HTR-8/SVneo (cell line): ENCODE measurements around the gene ZNF532.

Source experiments
- DNase-seq: peaks from one replicate; pipeline ENCODE4 v3.0.0; 2011; ENCODE audit warnings: low spot score, mixed read lengths; ENCODE audit not compliant: insufficient read length
- FAIRE-seq: peaks from 2 replicates; lab custom pipeline; 2011; peaks lifted over from hg19 to GRCh38; lab: Jason Lieb, UNC

The ZNF532 gene

DNA sequence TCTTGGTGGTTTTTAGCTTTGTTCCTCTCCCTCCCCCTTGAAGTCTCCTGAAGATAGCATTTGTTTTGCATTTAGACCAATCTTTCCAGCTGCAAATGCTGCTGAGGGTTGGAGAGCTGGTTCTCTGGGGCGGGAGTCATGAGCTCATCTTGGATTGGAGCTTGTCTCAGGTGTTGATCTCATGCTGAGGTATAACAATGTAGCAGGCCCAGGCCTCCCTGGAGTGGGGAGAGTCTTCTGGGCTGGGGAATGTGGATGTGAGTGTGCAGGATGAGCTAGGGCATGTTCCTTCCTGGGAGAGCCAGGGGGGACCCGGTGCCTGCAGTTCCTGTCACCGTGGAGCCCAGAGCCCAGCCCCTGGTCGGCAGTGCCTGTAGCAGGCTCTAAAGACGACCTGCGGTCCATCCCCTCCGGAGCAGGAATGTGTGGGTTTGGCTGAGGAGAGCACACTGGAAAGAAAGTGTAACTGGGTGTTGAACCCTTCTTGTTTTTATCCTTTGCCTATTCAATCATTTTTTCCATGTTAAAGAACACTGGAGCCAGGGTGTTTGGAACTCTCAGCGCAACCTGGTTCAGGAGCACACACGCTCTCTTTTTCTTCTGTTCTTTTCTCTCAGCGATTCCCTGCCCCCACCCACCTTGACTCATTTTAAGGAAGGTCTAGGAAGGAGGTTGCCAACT is 2.7 kb downstream of the ZNF532 start:
- no peak for DNase-seq
- FAIRE-seq, result no peak

DNA sequence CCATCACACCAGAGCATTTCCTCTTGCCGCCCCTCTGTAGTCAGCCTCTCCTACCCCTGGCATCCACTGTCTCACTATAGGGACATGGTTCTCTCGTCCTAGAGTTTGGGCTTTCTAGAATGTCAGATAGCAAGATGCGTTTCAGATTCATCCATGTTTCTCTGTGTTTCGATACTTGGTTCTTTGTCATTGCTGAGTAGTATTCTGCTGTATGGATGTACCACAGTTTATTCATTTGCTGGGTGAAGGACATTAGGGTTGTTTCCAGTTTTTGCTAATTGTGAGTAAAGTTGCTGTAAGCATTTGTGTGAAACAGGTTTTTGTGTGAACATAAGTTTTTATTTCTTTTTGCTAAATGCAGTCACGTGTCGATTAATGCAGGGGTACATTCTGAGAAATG is 3.8 kb downstream of the ZNF532 start:
- DNase-seq (no peak), FAIRE-seq (no peak)

DNA sequence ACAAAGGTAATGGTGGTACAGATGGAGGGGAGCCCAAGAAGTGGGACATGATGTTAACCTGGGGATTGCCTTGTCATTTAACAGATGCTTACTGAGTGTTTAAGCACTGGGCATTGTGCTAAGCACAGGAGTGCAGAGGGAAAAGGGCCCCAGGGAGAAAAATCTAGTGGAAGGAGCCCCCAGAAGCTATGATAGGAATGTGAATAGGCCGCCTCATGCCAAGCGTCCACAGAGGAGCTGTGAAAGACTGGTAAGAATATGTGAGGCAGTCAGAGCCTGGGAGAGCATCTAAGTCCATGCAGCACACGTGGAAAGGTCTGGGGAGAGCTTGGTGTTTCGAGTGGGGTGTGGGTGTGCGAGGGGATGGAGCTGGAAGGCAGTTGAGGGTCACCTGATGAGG is 5.5 kb downstream of the ZNF532 start:
- DNase-seq (peak; percentile 60), FAIRE-seq (no peak)

DNA sequence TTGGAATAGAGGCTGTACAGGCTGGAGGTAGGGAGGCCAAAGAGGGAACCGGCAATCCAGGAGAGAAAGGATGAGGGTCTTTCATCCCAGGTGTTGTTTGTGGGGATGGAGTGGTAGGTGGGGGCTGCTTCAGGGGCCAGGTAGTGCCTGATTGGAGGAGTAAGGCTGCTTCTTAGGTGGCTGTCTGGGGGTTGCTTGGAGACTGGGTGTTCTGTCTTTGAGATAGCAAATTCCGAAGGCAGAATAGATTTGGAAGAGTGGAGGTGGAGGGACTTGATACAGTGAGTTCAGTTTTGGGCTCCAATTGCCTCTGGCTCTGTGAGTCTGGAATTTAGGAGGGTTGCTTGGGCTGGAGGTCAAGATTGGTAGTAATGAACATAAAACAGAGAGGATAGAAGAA is 5.9 kb downstream of the ZNF532 start:
- FAIRE-seq (no peak), DNase-seq (no peak)

DNA sequence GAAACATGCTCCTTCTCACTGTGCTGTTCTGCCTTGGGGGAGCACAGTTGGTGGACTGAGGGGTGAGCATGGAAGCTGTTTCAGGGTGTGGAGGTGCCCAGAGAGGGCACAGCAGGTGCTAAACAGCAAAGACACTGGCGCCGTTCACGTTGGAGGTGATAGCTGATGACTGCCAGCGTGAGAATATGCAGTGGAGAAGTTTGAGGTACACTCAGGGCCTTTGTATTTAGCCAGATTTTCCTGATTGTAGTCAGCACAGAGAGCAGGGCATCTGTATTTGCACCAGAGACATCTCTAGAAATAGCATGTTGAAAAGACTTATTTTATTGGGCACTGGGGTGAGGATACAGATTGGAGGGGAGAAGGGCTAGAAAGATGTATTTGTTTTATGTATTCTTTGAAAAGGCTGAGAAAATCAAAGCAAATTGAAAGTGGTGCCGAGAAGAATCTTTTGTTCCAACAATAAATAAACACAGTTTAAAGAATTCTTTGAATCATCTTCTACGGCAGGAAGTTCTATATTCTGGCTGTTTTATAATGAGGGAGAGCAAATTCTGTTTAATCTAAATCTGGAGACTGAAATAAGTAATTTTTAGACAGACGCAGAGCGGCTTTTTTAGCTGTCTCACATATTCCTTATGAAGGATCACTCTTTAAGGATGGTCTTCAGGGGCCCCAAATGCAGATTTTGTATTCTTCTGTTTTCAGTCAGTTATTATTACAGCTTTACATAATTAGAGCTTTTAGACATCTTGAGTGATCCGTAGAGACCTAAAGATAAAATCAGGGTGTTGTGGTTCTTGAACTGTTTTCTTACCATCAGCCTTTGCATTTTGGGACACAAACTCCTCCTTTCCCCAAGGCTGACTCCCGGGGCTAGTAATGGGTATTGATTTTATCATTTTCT is 7.1 kb downstream of the ZNF532 start:
- FAIRE-seq, result no peak
- no peak for DNase-seq

DNA sequence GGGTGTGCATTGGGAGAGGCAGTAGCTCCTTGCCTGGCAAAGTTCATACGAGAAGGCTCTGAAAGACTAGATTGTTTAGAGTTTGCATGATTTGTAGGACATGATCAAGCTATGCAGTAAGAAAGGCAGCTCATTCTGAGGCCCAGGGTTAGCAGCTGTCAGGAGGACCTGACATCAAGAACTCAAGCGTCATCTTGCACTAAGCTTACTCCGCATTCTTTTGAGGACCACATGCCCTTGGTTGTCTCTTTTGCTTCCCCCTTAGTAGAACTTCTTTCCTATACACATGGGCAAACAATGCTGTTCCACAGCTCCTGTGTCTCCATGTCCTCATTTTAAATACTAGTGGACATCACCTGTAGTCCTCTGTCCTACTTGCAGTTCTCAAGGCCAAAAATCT is 14.0 kb downstream of the ZNF532 start:
- FAIRE-seq (no peak), DNase-seq (no peak)

DNA sequence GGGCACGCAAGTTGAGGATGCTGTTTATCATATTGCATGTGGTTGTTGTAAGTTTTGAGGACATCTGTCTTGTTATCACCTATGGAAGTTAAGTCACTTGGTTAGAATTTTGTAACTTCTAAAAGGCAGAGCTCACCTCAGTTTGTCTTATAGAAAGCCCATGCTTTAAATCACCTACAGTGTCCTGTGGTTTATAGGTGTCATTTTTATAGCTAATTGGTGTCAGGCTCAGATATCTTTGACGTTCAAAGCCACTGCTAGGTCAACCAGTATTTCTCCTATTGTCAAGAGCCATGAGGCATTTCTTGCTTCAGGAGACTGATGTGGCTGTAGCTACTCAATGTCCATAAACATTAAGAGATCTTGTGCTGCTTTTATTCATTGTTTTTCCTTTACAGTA is 16.8 kb downstream of the ZNF532 start:
- no peak for FAIRE-seq
- DNase-seq, result no peak

DNA sequence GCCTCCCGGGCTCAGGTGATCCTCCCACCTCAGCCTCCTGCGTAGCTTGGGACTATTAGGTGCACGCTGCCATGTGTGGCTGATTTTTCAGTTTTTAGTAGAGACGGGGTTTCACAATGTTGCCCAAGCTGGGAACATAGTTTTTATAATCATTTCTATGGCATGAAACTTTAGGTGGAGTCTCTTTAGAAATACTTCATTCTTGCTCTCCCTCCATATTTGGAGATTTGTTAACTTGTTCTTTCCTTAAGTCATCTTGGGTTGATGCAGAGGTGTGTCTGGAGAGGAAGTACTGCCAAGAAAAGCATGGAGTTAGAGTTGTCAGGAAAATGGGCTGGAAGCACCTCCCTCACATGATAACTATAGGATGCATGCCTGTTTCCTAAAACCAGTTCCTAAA is 17.4 kb downstream of the ZNF532 start:
- DNase-seq, result no peak
- FAIRE-seq, result no peak

DNA sequence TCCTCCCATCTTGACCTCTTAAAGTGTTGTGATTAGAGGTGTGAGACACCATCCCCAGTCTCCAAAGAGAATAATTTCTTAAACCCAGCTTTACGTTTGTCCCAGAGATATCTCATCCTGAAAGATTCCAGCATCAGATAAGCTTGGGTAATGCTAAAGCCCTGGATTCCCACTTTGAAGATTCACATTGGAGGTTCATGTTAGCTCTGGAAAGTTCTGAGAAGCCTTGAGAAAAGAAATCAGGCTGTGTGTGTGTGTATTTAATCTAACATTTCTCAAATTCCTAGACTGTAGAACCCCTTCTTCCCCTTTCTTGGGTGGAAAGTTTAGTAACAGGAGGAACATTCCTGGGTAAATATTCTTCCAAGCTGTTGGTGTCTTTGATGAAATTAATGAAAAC is 18.0 kb downstream of the ZNF532 start:
- DNase-seq, result no peak
- no peak for FAIRE-seq

DNA sequence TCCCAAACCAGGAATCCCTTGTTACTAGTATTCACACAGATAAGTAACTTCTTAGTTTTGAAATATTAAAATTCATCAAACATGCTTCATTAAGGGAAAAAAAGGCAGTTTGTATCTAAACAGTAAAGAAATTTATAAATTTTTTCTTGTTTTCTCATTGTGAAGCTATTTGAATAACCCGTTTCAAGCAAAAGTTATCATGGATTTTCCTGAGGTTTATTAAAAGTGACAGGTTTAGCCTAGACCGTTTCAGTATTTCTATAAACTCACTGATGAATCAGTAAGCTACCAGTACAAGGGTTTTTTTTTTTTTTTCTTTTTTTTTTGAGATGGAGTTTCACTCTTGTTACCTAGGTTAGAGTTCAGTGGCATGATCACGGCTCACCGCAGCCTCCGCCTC is 20.0 kb downstream of the ZNF532 start:
- DNase-seq, result no peak
- no peak for FAIRE-seq

DNA sequence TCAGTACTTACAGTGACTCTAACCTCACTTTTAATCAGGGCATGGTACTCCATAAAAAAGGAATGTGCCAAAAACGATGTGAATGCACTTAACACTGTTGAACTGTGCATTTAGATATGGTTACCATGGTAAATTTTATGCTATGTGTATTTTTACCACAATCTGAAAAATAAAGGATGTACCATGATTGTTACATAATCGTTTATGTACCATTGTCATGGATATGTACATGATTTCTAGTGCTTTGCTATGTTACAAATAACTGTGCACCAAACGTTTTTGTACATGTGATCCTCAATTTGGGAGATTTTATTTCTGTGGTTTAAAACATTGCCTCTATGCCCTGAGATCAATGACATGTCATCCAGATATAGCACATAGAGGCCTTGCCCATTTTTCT is 21.8 kb downstream of the ZNF532 start:
- no peak for FAIRE-seq
- DNase-seq, result no peak

DNA sequence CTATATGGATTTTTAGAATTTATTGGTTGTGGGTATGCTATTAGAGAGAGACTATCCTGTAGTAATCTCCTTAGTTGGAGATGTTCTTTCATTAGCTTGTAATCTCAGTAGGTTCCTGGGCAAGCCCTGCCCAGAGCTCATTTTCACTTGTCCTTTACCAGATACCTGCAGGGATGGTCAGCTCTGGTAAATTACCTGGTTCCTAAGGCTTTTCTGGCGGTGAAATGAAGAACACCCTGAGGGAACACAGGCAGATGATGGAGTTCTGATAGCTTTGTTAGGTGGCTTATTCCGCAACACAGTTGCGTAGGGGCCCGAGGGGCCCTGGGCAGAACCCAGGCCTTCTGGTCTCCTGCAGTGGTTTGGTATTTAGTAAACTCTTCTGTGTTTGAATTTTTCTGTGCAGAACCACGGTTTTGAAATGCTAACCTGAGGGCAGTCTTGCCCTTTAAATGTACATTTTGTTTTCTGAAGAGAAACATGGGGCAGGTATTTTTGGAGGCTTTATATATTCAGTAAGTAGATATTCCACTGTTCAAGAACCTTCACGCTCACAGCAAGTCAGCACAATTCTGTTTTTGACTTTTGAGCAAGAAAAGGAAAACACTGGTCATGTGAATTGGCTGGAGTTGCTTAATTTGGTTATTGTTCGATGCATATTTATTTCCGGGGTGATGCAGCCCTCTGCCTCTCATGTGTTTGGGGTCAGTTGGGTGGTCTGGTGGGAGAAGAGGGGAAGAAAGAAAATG is 22.4 kb downstream of the ZNF532 start:
- DNase-seq (no peak), FAIRE-seq (no peak)

DNA sequence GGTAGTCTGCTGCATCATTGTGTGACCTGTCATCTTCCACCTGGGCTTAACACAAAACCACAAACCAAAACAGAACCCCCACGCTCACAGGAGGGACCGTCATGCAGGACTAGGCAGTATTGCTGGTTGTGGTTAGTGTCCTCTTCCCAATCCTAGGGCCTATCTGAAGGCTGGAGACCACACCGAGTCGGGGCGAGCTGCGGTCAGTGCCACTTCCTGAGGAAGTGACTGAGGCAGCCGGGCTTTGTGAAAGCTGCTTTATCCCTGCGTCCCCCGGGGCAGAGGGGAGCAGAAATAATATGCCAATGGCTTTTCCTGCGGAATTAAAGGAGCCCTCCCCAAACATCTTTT is 22.9 kb downstream of the ZNF532 start:
- FAIRE-seq (peak; percentile 85), DNase-seq (peak; percentile 75)

DNA sequence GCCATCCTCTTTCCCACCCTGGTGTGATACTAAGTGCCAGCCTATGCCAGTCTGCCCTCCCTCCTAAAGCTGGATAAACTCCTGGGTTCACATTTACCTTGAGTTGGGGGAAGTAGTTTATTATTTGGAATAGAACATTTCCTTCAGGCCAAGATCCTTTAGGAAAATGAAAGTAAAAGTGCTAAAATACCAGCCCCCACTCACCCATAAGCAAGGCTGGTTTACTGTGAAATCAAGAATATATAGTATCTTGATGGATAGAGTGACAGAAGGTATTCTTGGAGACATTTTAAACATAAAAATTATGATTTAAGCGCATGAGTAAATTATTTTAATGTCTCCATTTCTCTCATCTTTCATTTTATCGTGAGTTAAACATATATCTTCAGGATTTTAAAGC is 27.1 kb downstream of the ZNF532 start:
- no peak for FAIRE-seq
- DNase-seq, result no peak

DNA sequence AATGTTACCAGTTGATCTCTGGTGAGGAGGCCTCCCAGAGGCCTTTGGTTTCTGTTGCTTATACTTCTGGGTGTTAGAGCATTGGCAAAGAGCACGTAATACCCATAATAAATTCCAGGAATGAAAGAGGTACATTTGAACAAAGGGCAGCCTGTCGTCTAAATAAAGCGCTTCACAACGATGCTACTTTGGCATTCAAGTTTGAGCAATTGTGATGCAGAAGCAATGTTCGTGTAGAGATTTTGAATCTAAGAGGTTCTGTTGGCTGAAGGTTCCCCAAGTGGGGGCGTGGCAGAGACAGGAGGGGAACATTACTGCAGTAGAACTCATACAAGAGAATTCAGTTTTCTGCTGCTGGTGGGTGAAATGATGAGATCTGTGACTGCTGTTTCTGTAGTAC is 27.8 kb downstream of the ZNF532 start:
- DNase-seq (no peak), FAIRE-seq (no peak)

DNA sequence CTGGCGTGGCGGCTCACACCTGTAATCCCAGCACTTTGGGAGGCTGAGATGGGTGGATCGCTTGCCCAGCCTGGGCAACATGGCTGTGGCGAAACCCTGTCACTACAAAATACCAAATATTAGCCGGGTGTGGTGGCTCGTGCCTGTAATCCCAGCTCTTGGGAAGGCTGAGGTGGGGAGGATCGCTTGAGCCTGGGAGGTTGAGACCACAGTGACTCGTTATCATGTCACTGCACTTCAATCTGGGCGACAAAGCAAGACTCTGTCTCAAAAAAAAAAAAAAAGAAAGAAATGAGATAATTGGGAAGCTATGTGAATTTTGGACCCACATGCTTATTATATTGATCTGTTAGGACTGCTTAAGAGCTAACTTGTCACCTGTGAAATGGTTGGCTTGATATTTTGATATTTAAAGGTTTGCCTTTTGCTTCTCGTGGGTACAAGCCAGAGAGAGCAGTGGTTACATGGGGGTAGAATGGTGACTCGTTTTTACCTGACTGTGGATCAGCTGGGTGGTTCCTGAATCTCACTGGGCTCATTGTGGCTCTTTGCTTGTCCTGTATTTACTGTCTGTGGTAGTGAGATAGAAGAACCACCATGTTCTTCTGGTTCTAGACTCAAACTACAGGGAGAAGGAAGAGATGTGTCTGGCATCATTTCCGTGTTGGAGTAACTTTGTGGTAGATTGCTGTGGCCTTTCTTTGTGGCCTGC is 28.9 kb downstream of the ZNF532 start:
- FAIRE-seq (no peak), DNase-seq (no peak)

DNA sequence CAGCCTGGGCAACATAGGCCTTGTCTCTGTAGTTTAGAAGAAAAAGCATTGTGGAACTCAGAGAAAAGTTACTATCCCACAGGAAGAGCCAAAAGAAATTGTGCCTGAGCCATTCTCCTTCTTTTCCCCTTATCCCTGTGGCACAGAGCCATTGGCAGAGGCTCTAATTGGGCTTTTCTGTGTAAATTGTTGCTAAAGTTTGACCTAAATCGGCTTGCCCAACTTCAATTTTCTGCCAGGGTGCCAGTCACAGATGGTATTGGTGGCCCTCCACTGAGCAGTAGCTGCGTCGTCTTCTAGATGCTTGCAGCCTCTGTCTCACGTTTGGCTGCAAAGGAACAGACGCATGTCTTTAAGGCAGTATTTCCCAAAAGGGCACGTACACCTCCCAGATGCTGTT is 30.3 kb downstream of the ZNF532 start:
- no peak for FAIRE-seq
- no peak for DNase-seq

DNA sequence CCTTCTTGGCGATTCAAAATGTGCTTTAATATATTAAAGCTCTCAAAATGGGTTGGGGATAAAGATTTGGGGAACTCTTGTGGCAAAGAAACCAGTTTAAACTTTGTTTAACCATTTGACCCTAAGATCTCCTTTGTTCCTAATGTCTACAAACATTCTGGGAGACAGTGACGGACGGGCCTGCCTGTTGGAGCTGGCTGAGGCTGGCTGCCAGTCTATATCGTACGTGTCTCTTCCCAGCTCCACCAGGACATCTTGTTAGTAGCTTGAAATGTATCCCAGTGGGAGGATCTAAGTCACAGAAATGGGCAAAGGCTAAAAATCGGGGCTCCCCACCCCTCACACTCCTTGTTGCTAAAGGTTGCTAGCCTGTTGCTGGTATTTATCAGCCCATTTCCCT is 30.7 kb downstream of the ZNF532 start:
- no peak for DNase-seq
- no peak for FAIRE-seq

DNA sequence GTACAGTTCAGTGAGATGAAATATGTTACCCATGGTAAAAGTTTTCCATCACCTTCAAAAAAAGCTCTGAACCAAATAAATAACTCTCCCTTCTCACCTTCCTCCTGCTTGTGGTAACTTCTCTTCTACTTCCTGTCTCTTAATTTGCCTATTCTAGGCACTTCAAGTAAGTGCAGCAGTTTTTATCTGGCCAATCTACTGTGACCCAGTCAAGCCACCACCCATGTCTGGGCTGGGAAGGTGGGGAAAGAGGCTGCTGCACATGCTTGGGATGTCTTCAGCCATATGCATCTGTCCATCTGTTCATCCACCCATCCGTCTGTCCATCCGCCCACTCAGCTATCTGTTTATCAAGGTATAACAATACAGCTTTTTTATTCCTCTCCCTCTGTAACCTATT is 31.6 kb downstream of the ZNF532 start:
- FAIRE-seq, result no peak

DNA sequence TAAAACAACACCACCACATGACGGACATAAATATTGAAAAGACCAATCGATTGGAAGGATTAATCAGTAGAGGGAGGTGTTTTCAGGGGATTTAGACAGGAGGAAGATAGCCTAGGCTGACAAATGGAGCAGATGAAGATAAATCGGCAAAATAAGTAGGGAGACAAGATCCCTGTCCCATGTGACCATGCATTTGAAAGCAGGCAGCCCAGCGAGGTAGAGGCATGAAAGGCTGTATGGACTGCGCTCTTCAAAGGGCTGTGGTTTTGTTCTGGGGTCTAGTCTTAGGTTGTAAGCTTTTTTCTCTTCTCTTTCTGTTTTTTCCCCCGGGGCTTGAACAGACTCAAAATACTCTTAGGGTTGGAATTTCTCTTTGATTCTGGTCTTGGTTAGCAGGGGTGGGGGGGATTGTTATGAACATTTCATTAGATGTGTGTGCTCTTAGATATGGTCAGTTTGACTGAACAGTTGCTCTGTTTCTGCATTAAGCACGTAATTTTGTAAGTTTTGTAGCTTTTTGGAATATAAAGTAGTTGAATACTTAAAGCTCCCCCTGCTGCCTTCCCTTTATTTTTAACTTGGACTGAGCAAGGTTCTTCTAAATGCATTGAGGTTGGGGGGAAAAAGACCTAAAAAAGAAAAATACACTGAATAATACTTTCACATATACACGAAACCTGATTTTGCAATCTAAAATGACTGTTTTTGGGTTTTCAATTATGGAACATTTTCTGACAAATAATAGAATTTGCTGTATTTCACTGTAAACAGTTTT is 32.2 kb downstream of the ZNF532 start:
- DNase-seq (no peak), FAIRE-seq (no peak)

More for the DNA sequence above, 31.6 kb downstream of the ZNF532 start:
- DNase-seq, result no peak
